Fibroblast of skin of back (primary cell): ENCODE data around the gene ERF. TPM values are rescaled to one million over a fixed set of nuclear protein-coding genes. Genes with fewer than 3 reads are reported as not detected.
A peak's percentile ranks its signal among the peaks of the same experiment; 100 is the strongest.

Experiments
- DNase-seq: peaks from one replicate; pipeline ENCODE4 v3.0.0-alpha.2; 2013
- polyA plus RNA-seq, 2 experiments: library from polyadenylated mRNA; unstranded; fragments of 120-200 nt; gene quantifications; one replicate each; pipeline ENCODE4 v1.2.1, GENCODE V29; 2013; ENCODE audit not compliant: insufficient read length in 2 of 2

ERF gene
- polyA plus RNA-seq (2013, experiment 1 of 2; ENCODE audit: insufficient read length): 80.7 TPM
- 47.1 TPM for polyA plus RNA-seq (2013, experiment 2 of 2; ENCODE audit: insufficient read length)

GRCh38 chr19:42254850-42255765, at the start of gene ERF:
TSS of gene ERF (minus strand) at chr19:42255128. CDS start at chr19:42254999, 129 bp downstream.
- DNase-seq: peak; percentile 90

- no peak for DNase-seq
Measured at GRCh38 chr19:42303876-42304275, 48.9 kb upstream of the ERF start.

DNA sequence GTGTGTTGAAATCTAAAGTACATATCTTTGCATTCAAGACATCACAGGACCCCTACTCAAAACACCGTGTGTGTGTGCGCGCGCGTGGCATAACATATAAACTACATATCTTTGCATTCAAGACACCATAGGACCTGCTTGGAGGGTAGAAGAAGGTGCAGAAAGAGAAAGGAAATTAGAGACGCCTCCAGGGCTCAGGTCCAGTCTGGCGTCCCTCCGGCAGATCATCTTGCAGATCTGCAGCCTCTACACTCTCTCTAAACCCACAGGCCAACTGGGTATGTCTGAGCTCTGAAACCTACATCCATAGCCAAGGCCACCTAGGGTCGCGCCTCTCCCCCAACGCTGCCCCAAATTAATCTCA, 48.2 kb upstream of the ERF start:
- DNase-seq: no peak

DNA sequence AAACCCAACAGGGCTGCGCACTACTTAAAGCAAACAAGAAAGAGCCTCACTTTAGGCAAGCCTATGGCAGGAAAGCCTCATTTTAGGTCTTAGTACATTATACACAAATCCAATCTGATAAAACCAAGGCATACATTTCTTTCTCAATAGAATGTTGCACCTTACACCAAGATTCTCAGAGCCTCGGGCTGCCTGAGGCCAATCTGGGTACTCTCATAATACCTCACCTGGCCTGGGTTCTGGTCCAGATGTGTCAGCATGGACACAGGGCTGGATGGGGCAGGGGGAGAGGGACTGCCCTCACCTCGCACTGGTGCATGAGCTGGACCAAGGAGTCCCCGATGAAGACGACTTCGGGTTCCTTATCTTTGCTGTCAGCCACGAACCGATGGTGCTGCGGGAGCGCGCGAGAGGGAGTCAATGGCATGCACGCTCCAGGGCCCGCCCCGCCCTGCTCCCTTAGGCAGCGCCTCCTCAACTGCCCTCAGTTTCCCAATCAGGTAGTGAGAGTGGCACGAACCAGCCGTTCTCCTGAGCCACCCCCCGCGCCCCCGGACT, 46.8 kb upstream of the ERF start, which contains the start of gene PRR19:
Gene PRR19, plus strand, starts transcription at position 487 of the 558 bp plus-strand sequence. CDS start 7,453 bp downstream, outside the sequence.
- no peak for DNase-seq

GRCh38 chr19:42297039-42297438, 42.1 kb upstream of the ERF start:
- no peak for DNase-seq

- peak; percentile 56 for DNase-seq
Measured at GRCh38 chr19:42295831-42296525, 41.0 kb upstream of the ERF start.

DNA sequence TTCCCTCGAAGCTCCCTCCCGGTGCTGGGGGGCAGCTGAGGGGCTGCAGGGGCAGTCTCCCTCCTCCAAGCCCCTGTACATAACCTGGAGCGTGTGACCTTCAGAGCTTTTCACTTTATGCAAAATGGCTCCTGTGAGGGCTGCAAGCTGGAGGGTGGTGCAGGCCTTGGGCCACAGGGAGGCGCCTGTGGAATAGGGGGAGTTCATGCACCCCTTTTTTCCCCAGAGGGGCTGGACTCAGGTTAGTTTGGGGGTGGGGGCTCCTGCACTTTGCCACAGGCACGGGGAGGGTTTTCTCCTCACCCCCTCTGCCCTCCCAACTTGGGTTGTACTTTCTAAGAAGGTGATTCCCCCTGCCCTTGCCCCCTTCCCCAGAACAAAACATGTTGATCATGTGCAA, 40.4 kb upstream of the ERF start:
- DNase-seq: no peak

DNA sequence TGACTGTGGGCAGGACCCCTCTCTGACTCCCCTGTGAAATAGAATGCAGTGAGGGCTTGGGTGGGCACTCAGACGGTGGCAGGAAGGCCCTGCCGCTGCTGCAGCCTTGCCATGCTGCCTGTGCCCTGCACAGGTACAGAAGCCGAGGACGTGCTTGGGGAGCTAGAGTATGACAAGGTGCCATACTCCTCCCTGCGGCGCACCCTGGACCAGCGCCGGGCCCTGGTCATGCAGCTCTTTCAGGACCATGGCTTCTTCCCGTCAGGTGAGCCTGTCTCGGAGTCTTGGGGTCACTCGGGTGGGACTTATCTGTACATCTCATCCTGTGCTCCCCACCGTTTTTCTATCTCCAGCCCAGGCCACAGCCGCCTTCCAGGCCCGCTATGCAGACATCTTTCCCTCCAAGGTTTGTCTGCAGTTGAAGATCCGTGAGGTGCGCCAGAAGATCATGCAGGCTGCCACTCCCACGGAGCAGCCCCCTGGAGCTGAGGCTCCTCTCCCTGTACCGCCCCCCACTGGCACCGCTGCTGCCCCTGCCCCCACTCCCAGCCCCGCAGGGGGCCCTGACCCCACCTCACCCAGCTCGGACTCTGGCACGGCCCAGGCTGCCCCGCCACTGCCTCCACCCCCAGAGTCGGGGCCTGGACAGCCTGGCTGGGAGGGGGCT, 39.7 kb upstream of the ERF start:
- DNase-seq: no peak

GRCh38 chr19:42293948-42294347, 39.0 kb upstream of the ERF start:
- DNase-seq: no peak

DNA sequence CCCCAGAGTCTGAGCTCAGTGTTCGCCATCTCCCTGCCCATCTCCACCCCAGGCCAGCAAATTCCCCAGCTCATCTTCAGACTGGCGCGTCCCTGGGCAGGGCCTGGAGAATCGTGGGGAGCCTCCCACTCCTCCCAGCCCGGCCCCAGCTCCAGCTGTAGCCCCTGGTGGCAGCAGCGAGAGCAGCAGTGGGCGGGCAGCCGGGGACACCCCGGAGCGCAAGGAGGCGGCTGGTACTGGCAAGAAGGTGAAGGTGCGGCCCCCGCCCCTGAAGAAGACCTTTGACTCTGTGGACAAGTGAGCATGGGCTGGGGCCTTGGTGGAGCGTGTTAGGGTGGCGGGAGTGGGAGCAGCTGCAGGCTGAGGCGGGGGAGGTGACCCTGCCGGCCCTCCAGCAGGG, 38.6 kb upstream of the ERF start:
- no peak for DNase-seq

- DNase-seq: no peak
Measured at GRCh38 chr19:42292963-42293362, 38.0 kb upstream of the ERF start.

DNA sequence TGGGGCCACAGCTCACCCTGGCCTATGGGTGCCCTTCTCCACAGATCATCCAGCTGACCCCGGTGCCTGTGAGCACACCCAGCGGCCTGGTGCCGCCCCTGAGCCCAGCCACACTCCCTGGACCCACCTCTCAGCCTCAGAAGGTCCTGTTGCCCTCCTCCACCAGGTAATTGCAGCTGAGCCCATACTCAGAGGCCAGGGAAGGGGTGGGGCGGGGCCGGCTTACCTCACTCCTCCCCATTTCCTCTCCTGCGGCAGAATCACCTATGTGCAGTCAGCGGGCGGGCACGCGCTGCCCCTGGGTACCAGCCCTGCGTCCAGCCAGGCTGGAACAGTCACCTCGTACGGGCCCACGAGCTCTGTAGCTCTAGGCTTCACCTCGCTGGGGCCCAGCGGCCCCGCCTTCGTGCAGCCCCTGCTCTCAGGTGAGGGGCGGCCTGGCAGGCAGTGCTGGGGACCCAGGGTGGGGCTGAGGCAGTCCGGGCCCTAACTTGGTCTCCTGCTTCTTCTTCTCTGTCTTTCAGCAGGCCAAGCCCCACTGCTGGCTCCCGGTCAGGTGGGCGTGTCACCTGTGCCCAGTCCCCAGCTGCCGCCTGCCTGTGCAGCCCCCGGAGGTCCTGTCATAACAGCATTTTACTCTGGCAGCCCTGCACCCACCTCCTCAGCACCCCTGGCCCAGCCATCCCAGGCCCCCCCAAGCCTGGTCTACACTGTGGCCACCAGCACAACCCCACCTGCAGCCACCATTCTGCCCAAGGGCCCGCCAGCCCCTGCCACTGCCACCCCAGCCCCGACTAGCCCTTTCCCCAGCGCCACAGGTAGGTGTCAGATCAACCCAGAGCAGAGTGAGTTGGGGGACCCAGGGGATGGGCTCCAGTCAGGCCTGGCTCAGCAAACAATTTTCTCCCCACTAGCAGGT, 37.4 kb upstream of the ERF start:
- DNase-seq: no peak

DNA sequence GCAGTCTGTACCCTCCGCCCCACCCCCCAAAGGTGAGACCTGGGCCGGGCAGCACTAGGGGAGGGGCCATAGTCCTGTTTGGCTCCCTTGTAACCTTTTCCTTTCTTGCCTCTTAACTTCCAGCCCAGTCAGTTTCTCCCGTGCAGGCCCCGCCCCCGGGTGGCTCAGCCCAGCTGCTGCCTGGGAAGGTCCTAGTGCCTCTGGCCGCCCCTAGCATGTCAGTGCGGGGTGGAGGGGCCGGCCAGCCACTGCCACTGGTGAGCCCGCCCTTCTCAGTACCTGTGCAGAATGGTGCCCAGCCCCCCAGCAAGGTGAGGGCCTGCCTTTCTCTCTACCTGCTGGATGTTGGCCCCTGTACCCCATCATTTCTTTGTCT, 36.5 kb upstream of the ERF start:
- DNase-seq: no peak

DNA sequence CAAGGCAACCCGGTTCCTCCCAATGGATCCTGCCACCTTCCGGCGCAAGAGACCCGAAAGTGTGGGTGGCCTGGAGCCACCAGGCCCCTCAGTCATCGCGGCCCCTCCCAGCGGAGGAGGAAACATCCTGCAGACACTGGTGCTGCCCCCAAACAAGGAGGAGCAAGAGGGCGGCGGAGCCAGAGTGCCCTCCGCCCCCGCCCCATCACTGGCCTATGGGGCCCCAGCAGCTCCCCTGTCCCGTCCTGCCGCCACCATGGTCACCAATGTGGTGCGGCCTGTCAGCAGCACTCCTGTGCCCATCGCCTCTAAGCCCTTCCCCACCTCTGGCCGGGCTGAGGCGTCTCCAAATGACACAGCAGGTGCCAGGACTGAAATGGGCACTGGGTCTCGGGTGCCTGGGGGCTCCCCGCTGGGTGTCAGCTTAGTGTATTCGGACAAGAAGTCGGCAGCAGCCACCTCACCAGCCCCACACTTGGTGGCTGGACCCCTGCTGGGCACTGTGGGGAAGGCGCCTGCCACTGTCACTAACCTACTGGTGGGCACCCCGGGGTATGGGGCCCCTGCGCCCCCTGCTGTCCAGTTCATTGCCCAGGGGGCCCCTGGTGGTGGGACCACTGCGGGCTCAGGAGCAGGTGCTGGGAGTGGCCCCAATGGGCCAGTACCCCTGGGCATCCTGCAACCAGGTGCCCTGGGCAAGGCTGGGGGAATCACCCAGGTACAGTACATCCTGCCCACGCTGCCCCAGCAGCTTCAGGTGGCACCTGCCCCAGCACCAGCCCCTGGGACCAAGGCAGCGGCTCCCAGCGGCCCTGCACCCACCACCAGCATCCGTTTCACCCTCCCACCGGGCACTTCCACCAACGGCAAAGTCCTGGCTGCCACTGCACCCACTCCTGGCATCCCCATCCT, 35.9 kb upstream of the ERF start:
- peak; percentile 43 for DNase-seq

- no peak for DNase-seq
Measured at GRCh38 chr19:42290136-42290522, 35.2 kb upstream of the ERF start.

DNA sequence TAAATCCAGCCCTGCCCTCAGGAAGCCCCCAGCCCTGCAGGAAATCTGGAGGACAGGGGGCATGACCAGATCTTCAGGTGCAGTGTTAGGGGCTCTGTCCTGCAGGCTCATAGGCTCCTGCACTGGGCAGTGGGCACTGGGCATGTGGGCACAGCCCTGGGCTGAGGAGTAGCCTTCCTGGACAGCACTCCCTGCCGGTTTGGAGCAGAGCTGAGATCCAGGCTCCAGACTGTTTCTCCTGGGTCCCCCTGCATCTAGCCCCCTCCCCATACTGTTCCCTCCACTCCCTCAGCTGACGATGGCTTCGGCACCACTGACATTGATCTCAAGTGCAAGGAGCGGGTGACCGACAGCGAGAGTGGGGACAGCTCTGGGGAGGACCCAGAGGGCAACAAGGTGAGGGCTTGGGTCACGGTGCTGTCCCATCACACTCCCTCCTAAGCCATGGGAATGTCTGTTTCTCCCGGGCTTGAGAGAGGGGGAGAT, 34.7 kb upstream of the ERF start:
- no peak for DNase-seq

DNA sequence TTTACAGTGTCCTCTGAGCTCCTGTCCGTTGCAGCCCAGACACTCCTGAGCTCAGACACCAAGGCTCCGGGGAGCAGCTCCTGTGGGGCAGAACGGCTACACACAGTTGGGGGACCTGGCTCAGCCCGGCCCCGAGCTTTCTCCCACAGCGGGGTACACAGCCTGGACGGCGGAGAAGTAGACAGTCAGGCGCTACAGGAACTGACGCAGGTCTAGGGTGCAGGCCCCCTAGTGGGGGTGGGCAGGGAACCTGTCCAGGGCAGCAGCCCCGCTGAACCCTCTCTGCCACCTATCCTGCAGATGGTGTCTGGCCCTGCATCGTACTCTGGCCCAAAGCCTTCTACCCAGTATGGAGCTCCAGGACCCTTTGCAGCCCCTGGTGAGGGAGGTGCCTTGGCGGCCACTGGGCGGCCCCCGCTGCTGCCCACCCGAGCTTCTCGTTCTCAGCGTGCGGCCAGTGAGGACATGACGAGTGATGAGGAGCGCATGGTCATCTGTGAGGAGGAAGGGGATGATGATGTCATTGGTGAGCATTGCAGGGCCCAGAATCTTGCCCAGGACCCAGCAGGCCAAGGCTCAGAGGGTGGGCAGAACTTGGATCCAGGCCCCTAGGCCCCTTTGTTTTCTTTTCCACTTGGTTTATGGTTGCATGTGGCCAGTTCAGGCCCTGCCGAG, 34.1 kb upstream of the ERF start:
- no peak for DNase-seq

GRCh38 chr19:42288387-42288786, 33.5 kb upstream of the ERF start:
- no peak for DNase-seq

- no peak for DNase-seq
Measured at GRCh38 chr19:42287827-42288107, 32.8 kb upstream of the ERF start.
